VCaP (cell line): ENCODE data around the gene LAMA4.

Source experiments
- H3K27ac ChIP-seq: fragments of 450-650 bp; 2 replicates; pipeline ENCODE4 v1.5.1; 2017
- CTCF ChIP-seq: fragments of 450-650 bp; conservative IDR thresholded peaks from 2 replicates; pipeline ENCODE4 v1.5.1; 2017; ENCODE audit warnings: mild to moderate bottlenecking, moderate library complexity

LAMA4 gene

GRCh38 chr6:112283621-112284020, 29.3 kb upstream of the LAMA4 start:
- no peak overlapping the region for H3K27ac ChIP-seq
- TF ChIP-seq CTCF, result no peak

DNA sequence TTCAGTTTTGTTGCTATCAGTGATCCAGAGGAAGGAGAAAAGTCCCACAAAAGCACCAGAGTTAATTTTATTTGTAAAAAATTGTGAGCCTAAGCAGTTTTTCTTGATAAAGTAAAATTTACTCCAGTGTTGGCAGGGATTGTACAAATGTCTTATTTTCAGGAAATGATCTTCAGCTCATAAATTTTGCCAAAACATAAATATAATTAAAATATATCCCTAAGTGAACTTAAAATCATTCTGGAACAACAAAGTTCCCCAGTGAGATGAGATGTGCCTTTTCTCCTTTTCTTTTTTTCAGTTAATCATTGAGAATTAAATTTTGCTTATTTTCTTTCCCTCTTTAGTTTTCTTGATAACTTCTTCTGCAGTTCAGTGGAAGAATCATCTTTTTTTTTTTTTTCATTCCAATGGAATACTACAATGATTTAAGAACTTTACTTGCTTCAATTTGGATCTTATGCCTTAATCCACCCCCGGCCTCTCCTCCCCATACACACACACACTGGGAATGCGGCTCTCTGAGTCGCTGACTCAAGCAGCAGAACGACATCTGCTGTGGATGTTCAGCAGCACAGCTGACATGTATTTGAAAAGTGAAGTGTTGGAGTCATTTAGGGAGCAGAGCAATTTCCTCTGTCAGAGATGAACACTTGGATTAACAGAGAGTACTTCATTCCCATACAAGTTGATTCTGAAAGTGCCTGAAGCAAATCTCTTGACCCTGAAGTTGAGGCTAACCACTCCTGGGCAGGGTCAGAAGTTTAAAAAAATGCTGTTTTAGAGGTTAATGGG, 27.7 kb upstream of the LAMA4 start:
- no peak overlapping the region for H3K27ac ChIP-seq
- TF ChIP-seq CTCF, result no peak

DNA sequence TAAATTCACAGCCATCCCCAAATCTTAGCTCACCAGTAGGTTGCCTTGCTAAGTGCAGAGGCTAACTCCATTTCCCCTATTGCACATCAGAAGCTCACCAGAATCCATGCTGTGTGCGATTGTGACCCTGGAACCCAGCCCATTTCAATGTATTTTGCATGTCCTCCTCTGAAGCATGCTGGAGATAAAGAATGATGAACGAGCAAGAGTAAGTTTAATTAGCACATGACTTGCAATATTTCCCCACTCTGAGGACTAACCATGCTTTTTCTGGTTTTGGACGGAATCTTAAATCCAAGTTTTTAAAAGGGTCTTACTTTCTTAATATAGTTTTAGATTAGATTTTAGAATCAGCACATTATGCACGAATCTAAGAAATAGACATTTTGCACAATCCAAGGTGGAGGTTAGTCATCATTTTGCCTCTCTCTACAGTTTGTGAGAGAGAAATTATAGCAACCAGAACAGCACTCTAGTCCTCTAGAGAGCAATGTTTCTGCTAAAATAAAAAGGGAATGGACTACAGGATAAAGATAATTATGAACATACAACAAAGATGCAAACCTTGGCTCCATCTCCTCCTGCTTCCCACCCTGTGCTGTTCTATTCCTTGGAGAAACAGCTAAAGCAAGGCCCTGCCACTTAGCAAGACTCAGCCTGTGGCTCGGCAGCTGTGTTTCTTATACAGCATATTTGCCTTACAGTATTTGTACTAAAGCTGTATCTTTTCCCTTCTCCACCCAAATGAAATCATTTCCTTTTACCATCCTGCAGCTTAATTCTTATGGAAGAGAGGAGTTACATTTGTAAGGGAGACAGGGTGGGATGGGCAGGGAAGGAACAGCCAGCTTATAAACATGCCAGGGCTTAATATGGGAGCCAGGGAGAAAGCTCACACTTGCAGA, 24.9 kb upstream of the LAMA4 start:
- no peak for TF ChIP-seq CTCF

GRCh38 chr6:112275365-112275764, 21.0 kb upstream of the LAMA4 start:
- no peak overlapping the region for H3K27ac ChIP-seq
- no peak for TF ChIP-seq CTCF

More for the DNA sequence above, 24.9 kb upstream of the LAMA4 start:
- H3K27ac ChIP-seq, result no peak overlapping the region

DNA sequence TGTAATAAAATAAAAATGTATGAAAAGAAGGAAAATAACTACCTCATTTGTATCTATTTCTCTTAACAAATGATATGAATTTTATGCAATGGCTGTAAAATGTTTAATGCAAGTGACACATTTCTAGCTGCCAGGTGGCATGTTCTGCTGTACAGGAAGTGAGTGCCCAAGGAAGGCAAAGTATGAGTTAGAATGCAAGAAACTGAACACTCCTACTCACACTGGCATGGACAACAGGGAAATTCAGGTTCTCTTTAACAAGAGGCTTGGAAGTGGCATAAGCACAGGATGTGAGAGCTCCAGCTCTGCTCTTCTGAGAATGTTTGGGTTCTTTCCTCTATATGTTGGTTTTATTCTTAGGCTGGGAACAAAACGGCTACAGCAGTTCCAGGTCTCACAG, 20.4 kb upstream of the LAMA4 start:
- no peak overlapping the region for H3K27ac ChIP-seq
- TF ChIP-seq CTCF, result no peak

DNA sequence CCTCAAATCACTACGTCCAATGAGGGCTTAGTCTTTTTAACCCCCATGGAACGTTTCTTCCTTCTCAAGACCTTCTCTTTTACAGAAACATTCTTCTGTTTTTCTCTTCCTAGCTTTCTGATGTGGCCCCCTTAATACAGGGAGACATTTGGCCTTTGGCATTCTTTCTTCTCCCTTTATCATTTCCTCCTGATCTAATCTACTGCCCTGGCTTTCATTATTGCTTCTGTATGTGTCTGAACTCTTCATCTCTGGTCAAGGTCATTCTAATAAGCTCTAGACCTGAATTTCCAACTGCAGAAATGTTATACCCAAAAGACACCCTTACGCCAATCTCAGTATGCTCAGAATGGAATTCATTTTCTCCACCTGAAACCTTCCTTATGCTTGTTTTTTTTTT, 18.4 kb upstream of the LAMA4 start:
- no peak overlapping the region for H3K27ac ChIP-seq
- TF ChIP-seq CTCF, result no peak

GRCh38 chr6:112270756-112271155, 16.4 kb upstream of the LAMA4 start:
- H3K27ac ChIP-seq, result no peak overlapping the region
- TF ChIP-seq CTCF, result no peak
